ENCODE results near the gene SNRNP70. TPM values are rescaled to one million over a fixed set of nuclear protein-coding genes. Genes with fewer than 3 reads are reported as not detected.

The SNRNP70 gene
- polyA plus RNA-seq, 3 donors = 170 to 188 (median 186) TPM

DNA sequence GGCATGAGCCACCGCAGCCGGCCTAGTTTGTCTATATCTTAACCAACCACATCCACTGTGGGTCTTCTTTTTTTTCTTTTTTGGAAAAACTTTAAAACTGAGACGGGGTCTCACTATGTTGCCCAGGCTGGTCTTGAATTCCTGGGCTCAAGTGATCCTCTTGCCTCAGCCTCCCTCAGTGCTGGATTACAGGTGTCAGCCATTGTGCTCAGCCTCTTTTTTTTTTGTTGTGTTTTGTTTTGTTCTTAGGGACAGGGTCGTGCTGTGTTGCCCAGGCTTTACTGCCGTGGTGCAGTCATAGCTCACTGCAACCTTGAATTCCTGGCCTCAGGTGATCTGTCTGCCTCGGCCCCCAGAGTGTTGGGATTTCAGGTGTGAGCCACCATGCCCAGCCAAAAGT is 7.4 kb downstream of the SNRNP70 start:
- no peak overlapping the region for H3K27ac ChIP-seq (ENCODE audit: low read depth, low read length)
- WGBS, 3 donors = 92 to 97% (median 93%) methylated on average over 6 of the region's 6 CpGs

DNA sequence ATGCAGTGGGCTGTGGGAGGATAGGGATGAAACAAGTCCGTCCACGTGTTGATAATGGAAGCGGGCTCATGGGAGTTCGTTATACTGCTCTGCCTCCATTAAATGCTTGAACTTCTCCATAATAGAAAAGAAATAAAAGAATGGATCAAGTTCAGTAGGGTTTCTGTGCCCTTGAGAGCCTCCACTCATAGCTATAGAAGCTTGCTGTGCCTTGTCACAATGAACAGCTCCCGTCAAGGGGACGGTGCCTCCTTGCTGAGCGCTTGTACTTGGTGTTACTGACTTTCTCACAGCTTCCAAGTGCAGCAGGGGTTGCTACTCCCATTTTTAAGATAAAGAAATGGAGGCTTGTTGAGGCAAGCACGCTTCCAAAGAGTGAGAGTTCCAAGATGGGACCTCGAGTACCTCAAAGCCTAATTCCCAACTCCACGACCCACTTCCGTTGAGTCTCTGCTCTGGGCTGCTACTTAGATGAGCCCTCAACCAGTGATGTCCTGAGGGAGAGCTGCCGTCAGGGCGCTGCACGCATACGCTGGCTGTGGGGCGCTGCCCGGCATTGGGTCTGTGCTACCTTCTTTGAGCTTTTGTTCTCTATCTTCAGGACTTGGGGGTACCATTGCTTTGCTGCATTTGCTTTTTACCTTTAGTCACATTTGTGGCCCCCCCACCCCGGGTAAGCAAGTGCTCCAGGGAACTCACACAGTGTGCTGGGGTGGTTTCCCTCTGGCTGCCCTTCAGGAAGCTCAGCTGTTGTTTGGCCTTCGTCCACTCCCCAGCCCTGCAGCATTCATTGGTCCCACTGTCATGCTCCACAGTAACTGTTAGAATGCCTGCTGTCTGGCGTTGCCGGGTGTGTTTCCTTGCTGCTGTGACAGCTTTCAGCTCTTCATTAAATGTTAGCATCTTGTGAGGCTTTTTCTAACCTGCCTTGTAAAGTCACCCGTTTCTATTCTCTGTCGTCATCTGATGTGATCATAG is 9.5 kb downstream of the SNRNP70 start:
- H3K27ac ChIP-seq (ENCODE audit: low read depth, low read length) = no peak overlapping the region
- 72 to 76% (median 76%) methylated on average over 23 of the region's 23 CpGs for WGBS, 3 donors

DNA sequence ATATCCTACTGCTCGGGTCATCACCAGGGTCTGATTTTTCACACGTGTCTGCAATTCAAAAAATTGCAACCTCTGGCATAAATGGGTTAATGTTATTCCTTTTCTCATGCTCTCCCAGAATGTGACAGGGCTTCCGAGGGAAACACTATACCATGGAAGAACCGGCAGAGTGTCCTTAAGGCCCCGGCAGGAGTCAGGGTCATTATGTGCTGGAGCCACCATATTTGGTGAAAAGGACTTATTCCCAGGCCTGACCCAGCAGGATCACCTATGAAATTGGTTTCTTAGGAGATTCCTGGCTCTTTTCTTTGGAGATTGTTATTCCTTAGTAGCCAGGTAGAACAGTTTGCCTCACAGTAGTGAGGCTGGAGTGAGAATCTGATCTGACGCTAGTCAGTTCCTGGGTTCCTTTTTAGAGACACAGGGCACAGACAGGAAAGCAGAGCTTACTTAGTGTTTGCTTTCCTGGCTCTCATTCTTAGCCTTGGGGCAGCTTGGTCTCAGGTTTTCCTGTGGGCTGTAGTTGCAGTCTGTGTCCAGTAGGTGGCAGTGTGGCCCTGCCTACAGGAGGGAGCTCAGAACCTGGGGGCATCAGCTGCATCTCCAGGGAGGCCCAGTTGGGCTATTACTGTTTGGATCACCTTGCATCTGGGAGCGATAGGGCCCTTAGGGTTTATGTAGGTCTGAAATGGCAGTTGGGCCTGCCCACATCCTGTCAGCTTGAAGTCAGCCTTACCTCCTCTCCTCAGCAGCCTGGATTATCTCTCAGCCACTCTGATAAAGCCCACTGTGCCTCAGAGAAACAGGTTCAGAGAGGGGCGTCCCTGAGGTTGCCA is 12.4 kb downstream of the SNRNP70 start:
- H3K27ac ChIP-seq (ENCODE audit: low read depth, low read length) = no peak overlapping the region
- 35 to 65% (median 55%) methylated on average over 8 of the region's 8 CpGs for WGBS, 3 donors

DNA sequence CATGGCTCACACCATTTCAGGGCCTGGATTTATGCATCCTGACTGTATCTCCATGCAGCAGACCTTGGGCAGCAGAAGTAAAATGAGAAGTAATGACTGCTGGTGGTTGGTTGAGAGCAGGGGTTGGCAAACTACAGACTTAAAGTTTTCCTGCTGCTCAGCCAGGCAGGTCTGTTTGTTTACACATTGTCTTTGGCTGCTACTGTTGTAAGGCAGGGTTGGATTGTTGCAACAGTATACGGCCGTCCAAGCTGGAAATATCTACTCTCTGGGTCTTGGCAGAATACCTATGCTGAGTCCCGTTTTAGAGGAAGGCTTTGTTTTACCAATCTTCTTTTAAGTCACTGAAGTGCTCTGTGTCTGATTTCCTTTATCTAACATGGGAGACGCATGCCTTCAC is 13.5 kb downstream of the SNRNP70 start:
- 52 to 79% (median 72%) methylated on average over 4 of the region's 4 CpGs for WGBS, 3 donors
- H3K27ac ChIP-seq (ENCODE audit: low read depth, low read length) = no peak overlapping the region

DNA sequence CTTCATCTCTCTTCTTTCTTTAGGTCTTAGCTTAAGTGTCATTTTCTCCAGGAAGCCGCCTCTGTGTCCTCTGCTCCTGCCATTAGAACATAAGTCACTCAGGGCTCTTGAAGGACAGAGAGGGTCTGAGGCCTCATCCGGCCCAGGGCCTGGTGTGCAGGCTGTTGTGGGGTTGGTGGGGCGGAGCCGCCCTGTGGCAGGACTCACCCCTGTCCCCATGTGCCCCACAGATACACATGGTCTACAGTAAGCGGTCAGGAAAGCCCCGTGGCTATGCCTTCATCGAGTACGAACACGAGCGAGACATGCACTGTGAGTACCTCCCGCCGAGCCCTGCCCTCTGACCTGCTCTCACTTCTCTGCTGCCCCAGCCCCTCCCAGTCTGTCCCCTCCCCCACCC is 15.9 kb downstream of the SNRNP70 start:
- H3K27ac ChIP-seq (ENCODE audit: low read depth, low read length) = no peak overlapping the region
- WGBS, 3 donors = 83 to 90% (median 89%) methylated on average over 11 to 12 of the region's 12 CpGs

DNA sequence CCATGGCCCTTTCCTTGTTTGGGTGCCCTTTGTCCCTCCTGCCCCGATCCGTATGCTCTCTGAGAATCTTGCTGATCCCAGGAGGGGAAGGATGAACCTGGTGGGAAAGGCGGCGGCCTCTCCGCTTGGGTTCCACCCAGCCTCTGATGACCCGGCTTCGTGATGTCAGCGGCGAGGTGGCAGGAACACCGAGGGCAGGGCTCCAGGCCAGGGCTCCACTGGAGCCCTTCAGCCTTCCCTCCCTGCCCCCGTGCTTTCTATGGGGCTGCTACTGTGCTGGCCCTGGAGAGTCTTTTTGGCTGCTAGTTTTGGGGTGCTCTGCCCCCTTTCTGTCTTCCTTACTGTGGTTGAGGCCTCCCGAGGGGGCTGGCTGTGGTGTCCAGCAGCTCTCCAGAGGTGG is 17.1 kb downstream of the SNRNP70 start:
- 88 to 94% (median 88%) methylated on average over 12 of the region's 12 CpGs for WGBS, 3 donors
- H3K27ac ChIP-seq (ENCODE audit: low read depth, low read length) = no peak overlapping the region

DNA sequence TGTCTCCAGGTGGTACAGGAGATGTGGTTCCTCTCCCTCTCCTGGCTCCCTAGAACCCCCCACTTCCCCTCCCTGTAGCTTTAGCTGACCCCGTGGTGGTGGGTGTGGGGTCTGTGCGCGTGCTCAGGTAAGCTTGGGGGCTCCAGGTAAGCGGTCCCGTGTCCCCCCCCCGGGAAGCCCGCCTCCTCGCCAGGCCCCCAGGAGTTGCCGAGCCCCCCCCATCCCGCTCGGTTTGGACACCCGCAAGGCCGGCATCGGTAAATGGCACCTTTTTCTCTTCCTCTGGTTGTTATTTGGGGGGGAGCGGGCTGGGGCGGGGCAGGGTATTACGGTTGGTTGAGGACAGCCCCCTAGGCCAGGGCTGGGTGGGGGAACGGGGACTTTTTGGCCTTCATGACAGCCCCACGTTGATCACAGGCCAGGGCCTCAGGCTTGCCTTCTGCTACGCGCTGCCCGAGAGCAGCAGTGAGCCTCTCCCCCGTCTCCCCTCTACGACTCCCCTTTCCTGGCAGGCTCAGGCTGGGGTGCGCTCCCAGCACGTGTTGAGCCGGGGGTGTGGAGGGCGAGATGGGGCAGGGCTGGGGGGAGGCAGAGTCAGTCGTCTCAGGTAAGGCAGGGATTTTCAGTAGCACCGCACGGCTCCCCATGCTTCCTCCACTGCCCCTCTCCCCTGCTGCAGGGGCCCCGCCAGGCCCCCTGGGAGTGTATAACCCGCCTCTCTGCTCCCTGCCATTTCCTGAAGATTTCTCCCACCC is 18.3 kb downstream of the SNRNP70 start:
- 86 to 87% (median 86%) methylated on average over 31 to 33 of the region's 33 CpGs for WGBS, 3 donors
- no peak overlapping the region for H3K27ac ChIP-seq (ENCODE audit: low read depth, low read length)

DNA sequence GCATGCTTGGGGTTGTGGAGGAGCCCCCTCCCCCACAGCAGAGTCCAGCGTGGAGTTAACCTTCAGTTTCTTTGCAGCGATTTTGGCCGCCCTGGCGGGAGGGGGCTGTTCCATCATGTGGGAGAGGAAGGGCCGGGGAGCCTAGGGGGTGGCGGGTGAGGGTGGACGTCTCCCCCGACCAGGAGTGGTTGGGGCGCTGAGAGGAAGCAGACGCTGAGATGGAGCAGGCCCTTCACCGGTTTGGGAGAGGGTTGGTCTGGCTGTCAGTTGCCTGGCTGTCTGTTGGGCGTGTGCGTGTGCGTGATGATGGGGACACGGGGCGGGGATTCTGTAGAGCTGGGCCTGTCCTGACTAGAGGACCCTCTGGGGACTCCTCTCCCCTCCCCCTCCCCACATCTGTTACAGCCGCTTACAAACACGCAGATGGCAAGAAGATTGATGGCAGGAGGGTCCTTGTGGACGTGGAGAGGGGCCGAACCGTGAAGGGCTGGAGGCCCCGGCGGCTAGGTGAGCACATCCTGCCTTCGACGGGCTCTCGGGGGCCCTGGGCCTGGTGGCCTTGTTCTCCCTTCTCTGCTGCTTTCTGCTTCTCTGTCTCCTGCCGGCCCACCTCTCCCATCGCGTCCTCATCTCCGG is 19.1 kb downstream of the SNRNP70 start:
- 80 to 83% (median 83%) methylated on average over 29 to 30 of the region's 30 CpGs for WGBS, 3 donors
- H3K27ac ChIP-seq (ENCODE audit: low read depth, low read length) = no peak overlapping the region

DNA sequence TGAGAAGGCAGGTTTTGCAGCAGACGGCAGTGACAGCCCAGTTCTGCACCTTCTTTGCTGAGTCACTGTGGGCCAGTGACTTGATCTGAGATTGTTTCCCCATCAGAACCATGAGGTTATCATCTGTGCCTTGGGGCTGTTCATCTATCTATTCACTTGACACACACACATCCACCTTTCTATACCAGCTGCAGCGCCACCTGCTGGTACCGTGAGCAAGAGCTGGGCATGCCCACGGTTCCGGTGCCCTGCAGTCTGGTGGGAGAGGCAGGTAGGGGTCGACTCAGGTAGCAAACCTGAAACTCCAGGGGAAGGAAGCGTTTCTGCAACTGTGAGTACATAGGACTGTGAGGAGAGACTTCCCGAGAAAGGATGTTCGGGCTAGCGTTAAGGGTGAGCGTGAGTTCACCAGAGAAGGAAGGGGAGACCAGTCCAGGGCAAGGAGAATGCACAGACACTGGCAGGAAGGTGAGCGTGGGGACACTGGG is 21.4 kb downstream of the SNRNP70 start:
- 57 to 66% (median 60%) methylated on average over 12 of the region's 12 CpGs for WGBS, 3 donors
- no peak overlapping the region for H3K27ac ChIP-seq (ENCODE audit: low read depth, low read length)

DNA sequence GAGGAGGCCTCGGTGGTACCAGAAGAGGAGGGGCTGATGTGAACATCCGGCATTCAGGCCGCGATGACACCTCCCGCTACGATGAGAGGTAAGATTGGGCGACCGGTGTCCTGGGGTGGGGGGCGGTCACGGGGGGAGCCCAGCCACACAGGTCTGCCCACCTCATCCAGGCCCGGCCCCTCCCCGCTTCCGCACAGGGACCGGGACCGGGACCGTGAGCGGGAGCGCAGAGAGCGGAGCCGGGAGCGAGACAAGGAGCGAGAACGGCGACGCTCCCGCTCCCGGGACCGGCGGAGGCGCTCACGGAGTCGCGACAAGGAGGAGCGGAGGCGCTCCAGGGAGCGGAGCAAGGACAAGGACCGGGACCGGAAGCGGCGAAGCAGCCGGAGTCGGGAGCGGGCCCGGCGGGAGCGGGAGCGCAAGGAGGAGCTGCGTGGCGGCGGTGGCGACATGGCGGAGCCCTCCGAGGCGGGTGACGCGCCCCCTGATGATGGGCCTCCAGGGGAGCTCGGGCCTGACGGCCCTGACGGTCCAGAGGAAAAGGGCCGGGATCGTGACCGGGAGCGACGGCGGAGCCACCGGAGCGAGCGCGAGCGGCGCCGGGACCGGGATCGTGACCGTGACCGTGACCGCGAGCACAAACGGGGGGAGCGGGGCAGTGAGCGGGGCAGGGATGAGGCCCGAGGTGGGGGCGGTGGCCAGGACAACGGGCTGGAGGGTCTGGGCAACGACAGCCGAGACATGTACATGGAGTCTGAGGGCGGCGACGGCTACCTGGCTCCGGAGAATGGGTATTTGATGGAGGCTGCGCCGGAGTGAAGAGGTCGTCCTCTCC is 22.6 kb downstream of the SNRNP70 start:
- 95% methylated on average over 93 of the region's 93 CpGs for WGBS, 3 donors
- no peak overlapping the region for H3K27ac ChIP-seq (ENCODE audit: low read depth, low read length)

DNA sequence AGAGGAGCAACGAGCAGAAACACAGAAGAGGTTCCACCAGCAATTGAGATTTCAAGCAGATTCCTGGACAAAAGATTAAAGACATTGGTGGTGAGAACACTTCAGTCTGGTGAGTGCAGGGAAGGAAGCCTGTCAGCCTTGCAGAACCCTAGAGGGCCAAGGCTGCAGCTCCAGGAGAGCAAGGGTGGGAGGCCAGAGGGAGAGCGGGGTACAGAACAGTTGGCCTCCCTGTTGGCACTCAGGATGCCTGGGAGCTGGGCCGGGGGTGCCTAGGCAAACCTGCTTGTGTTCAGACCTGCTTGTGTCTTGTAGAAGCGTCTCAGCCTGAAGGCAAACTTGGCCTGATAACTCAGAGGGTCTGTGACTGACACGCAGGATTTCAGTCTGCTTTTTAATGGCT is 23.8 kb downstream of the SNRNP70 start:
- WGBS, 3 donors = 80 to 82% (median 82%) methylated on average over 5 of the region's 5 CpGs
- H3K27ac ChIP-seq (ENCODE audit: low read depth, low read length) = no peak overlapping the region

DNA sequence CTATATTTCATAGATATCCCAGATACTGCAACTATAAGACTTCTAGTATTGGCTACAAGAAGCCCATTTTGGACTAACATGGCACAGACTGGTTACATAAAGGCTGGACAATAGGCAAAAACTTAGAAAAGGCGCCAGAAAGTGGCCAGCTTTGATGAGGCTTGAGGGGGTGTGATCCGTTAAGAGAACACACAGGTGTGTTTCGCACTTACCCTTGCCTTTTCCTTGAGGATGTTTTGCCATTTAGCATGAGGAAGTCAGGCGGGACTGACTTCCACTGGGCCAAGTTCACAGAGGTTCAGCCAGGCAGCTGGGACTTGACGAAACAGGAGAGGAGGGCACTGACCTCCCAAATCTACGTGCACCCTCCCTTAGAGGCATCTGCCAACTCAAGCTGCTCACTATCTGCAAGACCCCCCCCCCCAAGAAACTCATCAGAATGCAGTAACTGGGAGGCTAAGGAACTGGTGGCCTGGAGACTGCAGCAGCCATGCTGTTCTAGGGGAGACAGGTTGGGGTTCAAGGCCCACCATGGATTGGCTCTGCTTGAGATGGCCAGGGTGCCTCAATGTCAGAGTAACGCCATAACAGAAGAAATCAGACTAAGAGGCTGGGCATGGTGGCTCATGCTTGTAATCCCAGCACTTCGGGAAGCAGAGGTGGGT is 24.4 kb downstream of the SNRNP70 start:
- H3K27ac ChIP-seq (ENCODE audit: low read depth, low read length) = no peak overlapping the region
- WGBS, 3 donors = 72 to 89% (median 80%) methylated on average over 8 of the region's 8 CpGs

DNA sequence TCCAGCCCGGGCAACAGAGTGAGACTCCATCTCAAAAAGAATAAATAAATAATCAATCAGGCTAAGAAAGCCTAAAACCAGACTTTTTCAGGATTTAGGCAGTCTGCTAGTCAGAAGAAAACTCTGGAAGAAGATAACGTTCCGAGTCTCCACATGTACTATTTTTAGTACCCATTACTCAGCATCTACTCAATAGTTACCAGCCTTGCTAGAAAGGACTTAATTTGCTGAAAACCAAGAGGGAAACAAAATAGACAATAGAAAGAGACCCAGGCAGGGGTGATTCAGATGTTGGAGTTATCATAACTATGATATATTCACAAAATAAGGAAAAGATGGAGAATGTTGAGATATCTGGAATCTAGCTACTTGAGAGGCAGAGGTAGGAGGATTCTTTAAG is 25.3 kb downstream of the SNRNP70 start:
- H3K27ac ChIP-seq (ENCODE audit: low read depth, low read length) = no peak overlapping the region
- 43 to 50% (median 45%) methylated on average over 3 of the region's 3 CpGs for WGBS, 3 donors

DNA sequence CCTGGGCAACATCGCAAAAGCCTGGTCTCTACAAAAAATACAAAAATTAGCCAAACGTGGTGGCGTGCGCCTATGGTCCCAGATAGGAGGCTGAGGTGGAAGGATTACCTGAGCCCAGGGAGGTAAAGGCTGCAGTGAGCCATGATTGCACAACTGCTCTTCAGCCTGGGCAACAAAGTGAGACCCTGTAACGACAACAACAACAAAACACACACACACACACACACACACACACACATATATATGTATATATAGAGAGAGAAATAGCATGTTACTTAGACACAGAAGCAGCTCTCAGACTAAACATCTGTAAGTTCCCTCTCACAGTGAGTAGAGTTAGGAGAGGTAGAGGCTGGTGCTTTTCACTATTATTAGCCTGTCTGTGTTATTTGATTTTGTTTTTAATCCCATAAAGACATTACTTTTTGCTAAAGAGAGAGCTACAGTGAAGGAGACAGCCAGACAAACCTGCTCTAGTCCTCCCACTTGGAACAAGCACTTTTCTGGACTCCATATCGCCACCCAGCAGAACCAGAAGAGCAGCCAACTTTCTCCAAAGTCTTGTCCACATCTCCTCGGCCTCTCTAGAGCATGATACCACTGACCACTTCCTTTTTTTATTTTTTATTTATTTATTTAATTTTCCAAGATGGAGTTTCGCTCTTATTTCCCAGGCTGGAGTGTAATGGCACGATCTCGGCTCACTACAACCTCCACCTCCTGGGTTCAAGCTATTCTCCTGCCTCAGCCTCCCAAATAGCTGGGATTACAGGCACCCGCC is 26.2 kb downstream of the SNRNP70 start:
- no peak overlapping the region for H3K27ac ChIP-seq (ENCODE audit: low read depth, low read length)
- 80 to 83% (median 81%) methylated on average over 11 of the region's 11 CpGs for WGBS, 3 donors

DNA sequence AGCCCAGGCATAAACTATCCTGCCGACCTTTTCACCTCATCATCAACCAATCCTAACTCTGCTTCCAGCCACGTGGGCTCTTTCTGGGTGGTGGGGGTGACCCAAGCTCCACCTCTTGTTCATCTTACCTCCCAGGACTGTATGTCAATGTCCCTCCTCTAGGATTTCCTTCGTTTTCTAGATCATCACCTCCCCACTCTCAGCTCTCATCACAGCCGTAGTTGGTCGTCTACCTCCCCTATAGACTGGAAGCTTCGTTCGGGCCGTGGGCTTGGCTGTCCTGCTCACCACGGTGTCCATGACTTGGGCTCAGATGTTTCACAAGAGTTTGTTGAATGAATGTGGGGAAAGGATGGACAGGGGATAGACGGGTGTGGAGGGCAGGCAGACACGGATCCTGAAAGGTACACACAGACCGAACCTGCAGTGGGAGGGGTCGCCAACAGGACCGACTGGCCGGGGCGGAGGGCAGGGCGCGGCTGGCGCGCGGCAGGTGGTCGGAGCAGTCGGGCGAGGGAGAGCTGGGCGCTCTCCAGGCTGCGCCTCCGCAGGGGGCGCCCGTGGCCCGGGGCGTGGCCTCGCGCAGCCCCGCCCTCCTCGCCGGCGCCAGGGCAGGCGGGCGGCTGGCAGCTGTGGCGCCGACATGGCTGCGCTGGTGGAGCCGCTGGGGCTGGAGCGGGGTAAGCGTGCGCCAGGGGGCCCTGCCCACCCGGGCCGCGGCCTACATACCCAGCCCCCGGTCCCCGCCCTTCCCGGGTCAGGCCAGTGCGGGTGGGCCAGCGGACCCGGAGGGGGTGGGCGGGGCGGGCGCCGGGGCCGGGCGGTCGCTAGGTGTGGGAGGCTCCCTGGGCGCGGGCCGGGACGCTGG is 28.7 kb downstream of the SNRNP70 start, which contains the start of gene LIN7B:
Gene LIN7B (plus strand): TSS at position 609 of the 868 bp plus-strand sequence. CDS start 35 bp downstream, at position 644.
- 1% methylated on average over 28 to 66 of the region's 66 CpGs for WGBS, 3 donors

More for the DNA sequence above, 28.7 kb downstream of the SNRNP70 start, which contains the start of gene LIN7B:
- no peak within 1 kb of the TSS for H3K27ac ChIP-seq (ENCODE audit: low read depth, low read length)

Measured in adipose tissue (tissue), 3 donors.